ENCODE data around the gene ULBP2.
"Not testable (repeated sequence)": the region's sequence is repeated elsewhere in the genome, so short reads cannot be mapped to it uniquely, and the experiment has no call there.

The ULBP2 gene

GRCh38 chr6:149990661-149991471 is 49.1 kb downstream of the ULBP2 start:
- no peak for TF ChIP-seq CTCF (IDR thresholded peaks at IDR 0.05; ENCODE audit: low read depth, low read length, missing control alignments)
- Histone ChIP-seq H3K27ac (no peak overlapping the region), H3K4me3 (ENCODE audit: low read depth, low read length) (peak overlapping the region; percentile 24), H3K36me3 (replicated peaks) (no peaks in the 10 kb centered on the region), H3K27me3 (replicated peaks) (peaks cover 89% of the 10 kb centered on the region)
- in situ Hi-C loops (cut with HindIII; ENCODE audit: low pct_ligation_motif_present, low sequenced_read_pairs), result no loop called here
- no peak for DNase-seq

GRCh38 chr6:149991472-149991795 is 49.6 kb downstream of the ULBP2 start:
- H3K36me3 ChIP-seq (replicated peaks); in situ Hi-C loops (cut with HindIII; ENCODE audit: low pct_ligation_motif_present, low sequenced_read_pairs); DNase-seq; H3K4me3 ChIP-seq (ENCODE audit: low read depth, low read length); H3K27ac ChIP-seq: not testable (repeated sequence)
- H3K27me3 ChIP-seq (replicated peaks), result peaks cover 84% of the 10 kb centered on the region

- no peak for TF ChIP-seq CTCF (IDR thresholded peaks at IDR 0.05; ENCODE audit: low read depth, low read length, missing control alignments)
- no peak for DNase-seq
- H3K4me3 ChIP-seq (ENCODE audit: low read depth, low read length), result no peak overlapping the region
- H3K27ac ChIP-seq, result no peak overlapping the region
- in situ Hi-C loops (cut with HindIII; ENCODE audit: low pct_ligation_motif_present, low sequenced_read_pairs), result no loop called here
- peaks cover 82% of the 10 kb centered on the region for H3K27me3 ChIP-seq (replicated peaks)
- H3K36me3 ChIP-seq (replicated peaks), result no peaks in the 10 kb centered on the region
Measured at GRCh38 chr6:149991838-149992237, 50.0 kb downstream of the ULBP2 start.

- no peak for DNase-seq
- H3K36me3 ChIP-seq (replicated peaks), result no peaks in the 10 kb centered on the region
- peaks cover 47% of the 10 kb centered on the region for H3K27me3 ChIP-seq (replicated peaks)
- no peak for TF ChIP-seq CTCF (IDR thresholded peaks at IDR 0.05; ENCODE audit: low read depth, low read length, missing control alignments)
- in situ Hi-C loops (cut with HindIII; ENCODE audit: low pct_ligation_motif_present, low sequenced_read_pairs), result no loop called here
- H3K27ac ChIP-seq, result no peak overlapping the region
- no peak overlapping the region for H3K4me3 ChIP-seq (ENCODE audit: low read depth, low read length)
Measured at GRCh38 chr6:149995235-149995750, 53.5 kb downstream of the ULBP2 start.

- DNase-seq, result no peak
- peaks cover 41% of the 10 kb centered on the region for H3K27me3 ChIP-seq (replicated peaks)
- H3K27ac ChIP-seq, result no peak overlapping the region
- H3K4me3 ChIP-seq (ENCODE audit: low read depth, low read length), result no peak overlapping the region
- in situ Hi-C loops (cut with HindIII; ENCODE audit: low pct_ligation_motif_present, low sequenced_read_pairs), result no loop called here
- no peaks in the 10 kb centered on the region for H3K36me3 ChIP-seq (replicated peaks)
- no peak for TF ChIP-seq CTCF (IDR thresholded peaks at IDR 0.05; ENCODE audit: low read depth, low read length, missing control alignments)
Measured at GRCh38 chr6:149995971-149996370, 54.2 kb downstream of the ULBP2 start.

Measured in brain microvascular endothelial cell (primary cell).